HCT116 (cell line): Measurements from ENCODE around the gene METTL3. TPM values are rescaled to one million over a fixed set of nuclear protein-coding genes. Genes with fewer than 3 reads are reported as not detected.

Experiments used
- ATAC-seq: fragments of 200-7000 bp; cut with Tn5 transposase; 2 replicates; pipeline ENCODE4 v1.9.1; 2020; ENCODE audit warnings: mild to moderate bottlenecking, moderate library complexity
- BruUV-seq: library from RNA; stranded (reverse); fragments of 400-500 nt; replicated peaks from 2 replicates; lab custom pipeline; 2021; lab: Mats Ljungman, UMichigan
- CTCF ChIA-PET: fragments of 300-600 bp; sonication (Branson Sonifier 250); formaldehyde crosslinking; loops from one replicate; lab custom pipeline; 2021; ENCODE audit warnings: antibody characterized with exemption; lab: Charles Lee
- POLR2A ChIA-PET: fragments of 300-600, 350-600 bp; sonication (Branson Sonifier 250); formaldehyde crosslinking; loops from one replicate; lab custom pipeline; 2021; ENCODE audit warnings: antibody characterized with exemption; lab: Charles Lee
- RAD21 ChIA-PET, 2 experiments: fragments of 300-600 bp; sonication (Branson Sonifier 250); formaldehyde crosslinking; loops; one replicate each; lab custom pipeline; 2023; ENCODE audit warnings: low total read pairs in 2 of 2; ENCODE audit not compliant: uncharacterized antibody in 2 of 2, unreplicated experiment in 2 of 2, low non-redundant PET in 1 of 2; lab: Charles Lee
- DNase-seq: peaks from one replicate; pipeline ENCODE4 v3.0.0-alpha.2; 2010; ENCODE audit warnings: low read depth, low spot score
- H2AFZ ChIP-seq: fragments of 200-600 bp; shearing (Covaris generic), sonication (generic); 2 replicates; pipeline ENCODE4 v1.6.1; 2017; ENCODE audit warnings: low read depth, mixed run types, mixed read lengths, antibody characterized with exemption, low read length; ENCODE audit not compliant: poor library complexity, severe bottlenecking
- H3K27ac ChIP-seq: 2 replicates; pipeline ENCODE4 v1.5.1; 2012; ENCODE audit warnings: low read depth, low read length
- H3K27me3 ChIP-seq: fragments of 200-600 bp; sonication (generic); 2 replicates; pipeline ENCODE4 v1.6.1; 2016; ENCODE audit warnings: mixed run types, low read length, mixed read lengths; ENCODE audit not compliant: insufficient read depth
- H3K36me3 ChIP-seq, 2 experiments: fragments of 200-500 bp in 1 of 2; fragments of 200-600 bp in 1 of 2; sonication (Bioruptor generic) in 1 of 2; sonication (generic) in 1 of 2; 2 replicates each; pipeline versions ENCODE4 v1.5.1 to v1.6.1; 2014 to 2016; ENCODE audit warnings: low read length in 2 of 2, inconsistent platforms in 1 of 2, mixed read lengths in 1 of 2, mixed run types in 1 of 2; ENCODE audit not compliant: insufficient read depth in 2 of 2, control insufficient read depth in 1 of 2
- H3K4me1 ChIP-seq, 2 experiments: fragments of 200-600 bp in 1 of 2; sonication (generic) in 1 of 2; 2 replicates each; pipeline versions ENCODE4 v1.5.1 to v1.6.1; 2012 to 2017; ENCODE audit warnings: low read length in 2 of 2, inconsistent platforms in 1 of 2, mild to moderate bottlenecking in 1 of 2, mixed read lengths in 1 of 2, mixed run types in 1 of 2, moderate library complexity in 1 of 2; ENCODE audit not compliant: insufficient read depth in 2 of 2, control insufficient read depth in 1 of 2
- H3K4me2 ChIP-seq: fragments of 200-600 bp; sonication (generic); 2 replicates; pipeline ENCODE4 v1.6.1; 2017; ENCODE audit warnings: mixed run types, low read length, mixed read lengths
- H3K4me3 ChIP-seq, 2 experiments: fragments of 200-600 bp in 1 of 2; sonication (generic) in 1 of 2; replicated peaks in 1 of 2; 2 replicates each; pipeline ENCODE4 v1.5.1; 2011 to 2016; ENCODE audit warnings: low read length in 2 of 2, control low read depth in 1 of 2, low read depth in 1 of 2, mild to moderate bottlenecking in 1 of 2, mixed read lengths in 1 of 2, mixed run types in 1 of 2
- H3K79me2 ChIP-seq: fragments of 200-600 bp; sonication (generic); 2 replicates; pipeline ENCODE4 v1.6.1; 2017; ENCODE audit warnings: mild to moderate bottlenecking, mixed run types, low read length, moderate library complexity, mixed read lengths; ENCODE audit not compliant: insufficient read depth
- H3K9ac ChIP-seq: fragments of 200-600 bp; sonication (generic); 2 replicates; pipeline ENCODE4 v1.6.1; 2016; ENCODE audit warnings: low read length, mixed read lengths
- H3K9me2 ChIP-seq: fragments of 200-600 bp; sonication (generic), shearing (Covaris generic); 2 replicates; pipeline ENCODE4 v1.6.1; 2017; ENCODE audit warnings: mixed run types, mild to moderate bottlenecking, moderate library complexity; ENCODE audit not compliant: insufficient read depth
- H3K9me3 ChIP-seq, 2 experiments: fragments of 200-500 bp in 1 of 2; fragments of 200-600 bp in 1 of 2; sonication (Bioruptor generic) in 1 of 2; sonication (generic) in 1 of 2; 2 replicates each; pipeline ENCODE4 v1.6.1; 2014 to 2017; ENCODE audit warnings: low read length in 2 of 2, mixed read lengths in 2 of 2, inconsistent platforms in 1 of 2, low read depth in 1 of 2, mild to moderate bottlenecking in 1 of 2, mixed run types in 1 of 2, moderate library complexity in 1 of 2; ENCODE audit not compliant: control insufficient read depth in 1 of 2, insufficient read depth in 1 of 2
- H4K20me1 ChIP-seq: fragments of 200-600 bp; sonication (generic), shearing (Covaris generic); 2 replicates; pipeline ENCODE4 v1.6.1; 2017; ENCODE audit warnings: mixed run types, mild to moderate bottlenecking, moderate library complexity; ENCODE audit not compliant: insufficient read depth
- CBX3 ChIP-seq: IDR thresholded peaks from 2 replicates; pipeline ENCODE4 v1.6.1; 2012; ENCODE audit warnings: low read depth
- CEBPB ChIP-seq: IDR thresholded peaks from 2 replicates; pipeline ENCODE4 v1.6.1; 2012; ENCODE audit warnings: low read depth
- ELF1 ChIP-seq: IDR thresholded peaks from 2 replicates; pipeline ENCODE4 v1.6.1; 2012; ENCODE audit warnings: low read depth, borderline replicate concordance
- EZH2 ChIP-seq: fragments of 200-600 bp; sonication (generic); IDR thresholded peaks from 2 replicates; pipeline ENCODE4 v1.6.1; 2017; ENCODE audit warnings: antibody characterized with exemption, mixed run types
- POLR2A ChIP-seq: IDR thresholded peaks from 2 replicates; pipeline ENCODE4 v1.7.0; 2011; ENCODE audit warnings: borderline replicate concordance; ENCODE audit not compliant: insufficient read depth, insufficient read length; ENCODE audit errors: extremely low read depth
- POLR2AphosphoS5 ChIP-seq: IDR thresholded peaks from 2 replicates; pipeline ENCODE4 v1.6.1; 2011; ENCODE audit warnings: mild to moderate bottlenecking, low read depth, low read length, moderate library complexity
- SP1 ChIP-seq: IDR thresholded peaks from 2 replicates; pipeline ENCODE4 v1.6.1; 2012; ENCODE audit warnings: low read depth
- SRF ChIP-seq: IDR thresholded peaks from 2 replicates; pipeline ENCODE4 v1.6.1; 2012; ENCODE audit warnings: low read depth
- ZFX ChIP-seq: fragments of 450-650 bp; IDR thresholded peaks from 2 replicates; pipeline ENCODE4 v1.6.1; 2017
- intact Hi-C: fragments of 100-400 bp; cut with micrococcal nuclease; formaldehyde crosslinking; loops from 2 replicates; pipeline ENCODE4 v1.10.0; 2022
- total RNA-seq: library from RNA; stranded (reverse); gene quantifications from one replicate; pipeline ENCODE4 v1.2.1, GENCODE V29; 2021; ENCODE audit not compliant: unreplicated experiment
- TF ChIP-seq, protein P1 (sequence below): IDR thresholded peaks from 2 replicates; pipeline ENCODE4 v1.6.1; 2012; ENCODE audit warnings: low read depth
- TF ChIP-seq, protein P2 (sequence below), 3 experiments: fragments of 200-600 bp in 1 of 3; sonication (generic) in 1 of 3; IDR thresholded peaks in 2 of 3; conservative IDR thresholded peaks in 1 of 3; 2 replicates each; pipeline ENCODE4 v1.5.1; 2012 to 2017; ENCODE audit warnings: low read depth in 2 of 3, low read length in 2 of 3, antibody characterized with exemption in 1 of 3, borderline replicate concordance in 1 of 3, control low read depth in 1 of 3, mild to moderate bottlenecking in 1 of 3, mixed read lengths in 1 of 3, mixed run types in 1 of 3, moderate library complexity in 1 of 3; ENCODE audit not compliant: insufficient read depth in 1 of 3

Gene METTL3
- total RNA-seq, 1 experiment from 2014 or later: 62.3 TPM

DNA sequence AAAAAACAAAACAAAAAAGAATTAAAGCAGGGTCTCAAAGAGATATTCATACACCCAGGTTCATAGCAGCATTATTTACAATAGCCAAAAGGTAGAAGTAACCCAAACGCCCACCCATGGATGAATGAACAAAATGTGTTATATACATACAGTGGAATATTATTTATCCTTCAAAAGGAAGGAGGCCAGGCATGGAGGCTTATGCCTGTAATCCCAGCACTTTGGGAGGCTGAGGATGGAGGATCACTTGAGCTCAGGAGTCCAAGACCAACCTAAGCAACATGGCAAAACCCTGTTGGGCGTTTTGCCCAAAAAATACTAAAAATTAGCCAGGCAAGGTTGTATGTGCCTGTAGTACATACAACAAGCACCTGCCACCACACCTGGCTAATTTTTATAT, 4.6 kb downstream of the METTL3 start:
- ChIA-PET POLR2A (no interaction called here), CTCF (no interaction called here), RAD21 (no interaction called here)
- no peaks in the 10 kb centered on the region for H3K9me3 ChIP-seq
- peaks cover 94% of the 10 kb centered on the region for H3K79me2 ChIP-seq
- H3K27ac ChIP-seq: no peak overlapping the region
- peaks cover 6% of the 10 kb centered on the region; the same call in 1 of the 2 replicates for H4K20me1 ChIP-seq
- no peak overlapping the region for H3K4me3 ChIP-seq
- peaks cover 8 to 10% of the 10 kb centered on the region in 2 experiments; a peak in 3 of 4 replicates for H3K4me1 ChIP-seq
- ATAC-seq: no peak
- H2AFZ ChIP-seq: no peak overlapping the region
- DNase-seq: no peak
- H3K36me3 ChIP-seq: peaks cover 17 to 26% of the 10 kb centered on the region in 2 experiments; a peak in 3 of 4 replicates
- no TSS peak for BruUV-seq
- no peak overlapping the region for H3K9ac ChIP-seq
- H3K9me2 ChIP-seq: no peaks in the 10 kb centered on the region
- no peak overlapping the region for H3K4me2 ChIP-seq
- no peaks in the 10 kb centered on the region for H3K27me3 ChIP-seq
- intact Hi-C loops: no loop called here
- TF ChIP-seq, protein P1, sequence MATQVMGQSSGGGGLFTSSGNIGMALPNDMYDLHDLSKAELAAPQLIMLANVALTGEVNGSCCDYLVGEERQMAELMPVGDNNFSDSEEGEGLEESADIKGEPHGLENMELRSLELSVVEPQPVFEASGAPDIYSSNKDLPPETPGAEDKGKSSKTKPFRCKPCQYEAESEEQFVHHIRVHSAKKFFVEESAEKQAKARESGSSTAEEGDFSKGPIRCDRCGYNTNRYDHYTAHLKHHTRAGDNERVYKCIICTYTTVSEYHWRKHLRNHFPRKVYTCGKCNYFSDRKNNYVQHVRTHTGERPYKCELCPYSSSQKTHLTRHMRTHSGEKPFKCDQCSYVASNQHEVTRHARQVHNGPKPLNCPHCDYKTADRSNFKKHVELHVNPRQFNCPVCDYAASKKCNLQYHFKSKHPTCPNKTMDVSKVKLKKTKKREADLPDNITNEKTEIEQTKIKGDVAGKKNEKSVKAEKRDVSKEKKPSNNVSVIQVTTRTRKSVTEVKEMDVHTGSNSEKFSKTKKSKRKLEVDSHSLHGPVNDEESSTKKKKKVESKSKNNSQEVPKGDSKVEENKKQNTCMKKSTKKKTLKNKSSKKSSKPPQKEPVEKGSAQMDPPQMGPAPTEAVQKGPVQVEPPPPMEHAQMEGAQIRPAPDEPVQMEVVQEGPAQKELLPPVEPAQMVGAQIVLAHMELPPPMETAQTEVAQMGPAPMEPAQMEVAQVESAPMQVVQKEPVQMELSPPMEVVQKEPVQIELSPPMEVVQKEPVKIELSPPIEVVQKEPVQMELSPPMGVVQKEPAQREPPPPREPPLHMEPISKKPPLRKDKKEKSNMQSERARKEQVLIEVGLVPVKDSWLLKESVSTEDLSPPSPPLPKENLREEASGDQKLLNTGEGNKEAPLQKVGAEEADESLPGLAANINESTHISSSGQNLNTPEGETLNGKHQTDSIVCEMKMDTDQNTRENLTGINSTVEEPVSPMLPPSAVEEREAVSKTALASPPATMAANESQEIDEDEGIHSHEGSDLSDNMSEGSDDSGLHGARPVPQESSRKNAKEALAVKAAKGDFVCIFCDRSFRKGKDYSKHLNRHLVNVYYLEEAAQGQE: no peak
- TF ChIP-seq POLR2A: no peak

DNA sequence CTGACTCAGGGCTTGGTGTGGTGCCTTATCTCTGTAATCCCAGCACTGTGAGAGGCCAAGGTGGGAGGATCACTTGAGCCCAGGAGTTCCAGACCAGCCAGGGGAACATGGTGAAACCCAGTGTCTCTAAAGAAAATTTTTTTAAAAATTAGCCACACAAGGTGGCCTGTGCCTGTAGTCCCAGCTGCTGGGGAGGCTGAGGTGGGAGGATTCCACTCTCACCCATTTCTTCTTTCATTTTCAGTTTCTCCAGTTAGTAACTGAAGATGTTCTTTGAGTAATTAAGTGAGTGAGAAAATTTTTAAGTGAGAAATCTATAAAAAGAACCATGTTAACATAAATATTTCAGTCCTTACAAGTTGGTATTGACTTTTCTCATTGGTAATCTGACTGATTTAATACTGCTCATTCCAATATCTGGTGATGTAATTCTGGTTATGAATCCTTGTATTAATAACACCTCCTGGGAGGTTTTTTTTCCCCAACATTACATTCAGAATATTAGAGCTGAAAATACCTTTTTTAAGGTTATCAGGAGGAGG, 6.1 kb downstream of the METTL3 start:
- peaks cover 29 to 39% of the 10 kb centered on the region in 2 experiments; a peak in 3 of 4 replicates for H3K36me3 ChIP-seq
- no peaks in the 10 kb centered on the region for H3K27me3 ChIP-seq
- RAD21 ChIA-PET: no interaction called here
- peaks cover 6% of the 10 kb centered on the region; the same call in 1 of the 2 replicates for H4K20me1 ChIP-seq
- ATAC-seq: no peak
- H3K4me2 ChIP-seq: no peak overlapping the region
- H2AFZ ChIP-seq: no peak overlapping the region
- CTCF ChIA-PET: no interaction called here
- intact Hi-C loops: no loop called here
- BruUV-seq: no TSS peak
- POLR2A ChIA-PET: no interaction called here
- no peaks in the 10 kb centered on the region for H3K9me3 ChIP-seq
- peaks cover 7 to 8% of the 10 kb centered on the region in 2 experiments; a peak in 3 of 4 replicates for H3K4me1 ChIP-seq
- no peak for DNase-seq
- no peak overlapping the region for H3K27ac ChIP-seq
- H3K9ac ChIP-seq: no peak overlapping the region
- no peak overlapping the region for H3K4me3 ChIP-seq
- peaks cover 98% of the 10 kb centered on the region for H3K79me2 ChIP-seq
- H3K9me2 ChIP-seq: no peaks in the 10 kb centered on the region
- TF ChIP-seq SRF: no peak
- TF ChIP-seq CEBPB: no peak
- no peak for TF ChIP-seq SP1
- TF ChIP-seq ZFX: no peak
- TF ChIP-seq CBX3: no peak
- TF ChIP-seq ELF1: no peak
- TF ChIP-seq, protein P2, sequence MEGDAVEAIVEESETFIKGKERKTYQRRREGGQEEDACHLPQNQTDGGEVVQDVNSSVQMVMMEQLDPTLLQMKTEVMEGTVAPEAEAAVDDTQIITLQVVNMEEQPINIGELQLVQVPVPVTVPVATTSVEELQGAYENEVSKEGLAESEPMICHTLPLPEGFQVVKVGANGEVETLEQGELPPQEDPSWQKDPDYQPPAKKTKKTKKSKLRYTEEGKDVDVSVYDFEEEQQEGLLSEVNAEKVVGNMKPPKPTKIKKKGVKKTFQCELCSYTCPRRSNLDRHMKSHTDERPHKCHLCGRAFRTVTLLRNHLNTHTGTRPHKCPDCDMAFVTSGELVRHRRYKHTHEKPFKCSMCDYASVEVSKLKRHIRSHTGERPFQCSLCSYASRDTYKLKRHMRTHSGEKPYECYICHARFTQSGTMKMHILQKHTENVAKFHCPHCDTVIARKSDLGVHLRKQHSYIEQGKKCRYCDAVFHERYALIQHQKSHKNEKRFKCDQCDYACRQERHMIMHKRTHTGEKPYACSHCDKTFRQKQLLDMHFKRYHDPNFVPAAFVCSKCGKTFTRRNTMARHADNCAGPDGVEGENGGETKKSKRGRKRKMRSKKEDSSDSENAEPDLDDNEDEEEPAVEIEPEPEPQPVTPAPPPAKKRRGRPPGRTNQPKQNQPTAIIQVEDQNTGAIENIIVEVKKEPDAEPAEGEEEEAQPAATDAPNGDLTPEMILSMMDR (IDR thresholded peaks at IDR 0.05 in 2 of 3, conservative IDR thresholded peaks at IDR 0.05 in 1 of 3; ENCODE audit: borderline replicate concordance in 1 of 3, insufficient read depth in 1 of 3, low read depth in 2 of 3, low read length in 2 of 3): no peak
- TF ChIP-seq, protein P1: no peak
- TF ChIP-seq POLR2AphosphoS5: no peak
- TF ChIP-seq EZH2: no peak
